Parathyroid adenoma (tissue), 2 donors: Measurements from ENCODE around the gene MBNL1.

Experiments used
- H2AFZ ChIP-seq: fragments of 300-600 bp; sonication (generic); one replicate; pipeline ENCODE4 v1.7.0; 2017; ENCODE audit warnings: antibody characterized with exemption, mild to moderate bottlenecking
- H3K27ac ChIP-seq: fragments of 300-600 bp; sonication (generic); one replicate; pipeline ENCODE4 v1.7.0; 2017
- H3K27me3 ChIP-seq: fragments of 300-600 bp; sonication (generic); one replicate; pipeline ENCODE4 v1.7.0; 2017; ENCODE audit warnings: low read length; ENCODE audit not compliant: control insufficient read depth, insufficient read depth
- H3K36me3 ChIP-seq: fragments of 300-600 bp; sonication (generic); one replicate; pipeline ENCODE4 v1.7.0; 2017; ENCODE audit warnings: low read length; ENCODE audit not compliant: control insufficient read depth, insufficient read depth
- H3K4me1 ChIP-seq: fragments of 300-600 bp; sonication (generic); one replicate; pipeline ENCODE4 v1.7.0; 2017; ENCODE audit warnings: control low read depth
- H3K4me2 ChIP-seq: fragments of 300-600 bp; sonication (generic); one replicate; pipeline ENCODE4 v1.7.0; 2017; ENCODE audit warnings: low read length
- H3K4me3 ChIP-seq: fragments of 300-600 bp; sonication (generic); one replicate; pipeline ENCODE4 v1.7.0; 2017; ENCODE audit warnings: low read depth, low read length
- H3K79me2 ChIP-seq: fragments of 300-600 bp; sonication (generic); one replicate; pipeline ENCODE4 v1.7.0; 2017; ENCODE audit warnings: control low read depth
- H3K9ac ChIP-seq: fragments of 300-600 bp; sonication (generic); one replicate; pipeline ENCODE4 v1.7.0; 2017; ENCODE audit warnings: mild to moderate bottlenecking
- H3K9me3 ChIP-seq: fragments of 300-600 bp; sonication (generic); one replicate; pipeline ENCODE4 v1.7.0; 2017; ENCODE audit warnings: low read length; ENCODE audit not compliant: control insufficient read depth
- TF ChIP-seq, protein P1 (sequence below): fragments of 300-600 bp; sonication (generic); IDR thresholded peaks from one replicate; pipeline ENCODE4 v1.7.0; 2017; ENCODE audit warnings: antibody characterized with exemption, mild to moderate bottlenecking
- donor health status: primary hyperparathyroidism.

The MBNL1 gene

DNA sequence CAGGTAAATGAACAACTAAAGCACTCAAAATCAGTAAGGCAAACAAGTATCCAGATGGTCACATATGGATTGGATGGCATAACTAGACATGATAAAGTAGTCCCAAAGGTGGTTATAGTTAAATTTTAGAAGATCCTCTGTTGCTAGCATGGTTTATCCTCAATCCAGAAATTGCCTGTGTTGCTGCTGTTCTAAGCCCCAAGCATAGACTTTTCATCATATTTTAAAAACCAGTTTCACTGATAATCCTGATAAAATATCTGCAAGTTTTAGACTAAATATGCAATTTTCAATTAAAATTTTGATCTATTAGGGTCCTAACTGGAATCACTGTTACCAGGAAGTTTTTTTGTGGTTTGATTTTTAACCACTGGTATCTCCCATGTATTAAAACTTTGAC lies 35.4 kb downstream of the MBNL1 start:
- TF ChIP-seq, protein P1, sequence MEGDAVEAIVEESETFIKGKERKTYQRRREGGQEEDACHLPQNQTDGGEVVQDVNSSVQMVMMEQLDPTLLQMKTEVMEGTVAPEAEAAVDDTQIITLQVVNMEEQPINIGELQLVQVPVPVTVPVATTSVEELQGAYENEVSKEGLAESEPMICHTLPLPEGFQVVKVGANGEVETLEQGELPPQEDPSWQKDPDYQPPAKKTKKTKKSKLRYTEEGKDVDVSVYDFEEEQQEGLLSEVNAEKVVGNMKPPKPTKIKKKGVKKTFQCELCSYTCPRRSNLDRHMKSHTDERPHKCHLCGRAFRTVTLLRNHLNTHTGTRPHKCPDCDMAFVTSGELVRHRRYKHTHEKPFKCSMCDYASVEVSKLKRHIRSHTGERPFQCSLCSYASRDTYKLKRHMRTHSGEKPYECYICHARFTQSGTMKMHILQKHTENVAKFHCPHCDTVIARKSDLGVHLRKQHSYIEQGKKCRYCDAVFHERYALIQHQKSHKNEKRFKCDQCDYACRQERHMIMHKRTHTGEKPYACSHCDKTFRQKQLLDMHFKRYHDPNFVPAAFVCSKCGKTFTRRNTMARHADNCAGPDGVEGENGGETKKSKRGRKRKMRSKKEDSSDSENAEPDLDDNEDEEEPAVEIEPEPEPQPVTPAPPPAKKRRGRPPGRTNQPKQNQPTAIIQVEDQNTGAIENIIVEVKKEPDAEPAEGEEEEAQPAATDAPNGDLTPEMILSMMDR = no peak
- Histone ChIP-seq H3K4me2 (no peak overlapping the region), H3K9me3 (no peaks in the 10 kb centered on the region), H2AFZ (no peak overlapping the region), H3K27me3 (no peaks in the 10 kb centered on the region), H3K4me3 (no peak overlapping the region), H3K36me3 (no peaks in the 10 kb centered on the region), H3K79me2 (peaks cover 2% of the 10 kb centered on the region), H3K4me1 (no peaks in the 10 kb centered on the region), H3K27ac (no peak overlapping the region), H3K9ac (no peak overlapping the region)

DNA sequence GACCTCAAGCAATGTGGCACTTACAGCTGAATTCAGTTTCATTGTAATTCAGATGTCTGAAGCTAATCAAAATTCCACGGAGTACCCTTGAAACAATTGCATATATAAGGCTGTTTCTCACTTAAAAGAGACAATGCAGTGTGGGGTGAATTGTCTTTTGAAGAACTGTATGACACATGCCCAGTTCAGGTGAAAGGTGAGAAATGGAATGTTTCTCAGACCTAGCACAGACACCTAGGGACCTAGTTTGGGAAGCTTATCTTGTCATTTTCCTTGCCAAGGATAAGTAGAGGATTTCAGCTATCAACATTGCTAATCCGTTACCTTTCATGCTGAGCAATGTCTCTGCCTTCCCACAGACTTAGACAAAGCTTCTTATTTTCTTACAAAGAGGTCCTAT lies 36.3 kb downstream of the MBNL1 start:
- Histone ChIP-seq H3K27ac (no peak overlapping the region), H3K79me2 (peaks cover 2% of the 10 kb centered on the region), H3K4me1 (no peaks in the 10 kb centered on the region), H3K4me2 (no peak overlapping the region), H3K9ac (no peak overlapping the region), H3K9me3 (no peaks in the 10 kb centered on the region), H3K4me3 (no peak overlapping the region), H2AFZ (no peak overlapping the region), H3K36me3 (no peaks in the 10 kb centered on the region), H3K27me3 (no peaks in the 10 kb centered on the region)
- TF ChIP-seq, protein P1 = no peak

DNA sequence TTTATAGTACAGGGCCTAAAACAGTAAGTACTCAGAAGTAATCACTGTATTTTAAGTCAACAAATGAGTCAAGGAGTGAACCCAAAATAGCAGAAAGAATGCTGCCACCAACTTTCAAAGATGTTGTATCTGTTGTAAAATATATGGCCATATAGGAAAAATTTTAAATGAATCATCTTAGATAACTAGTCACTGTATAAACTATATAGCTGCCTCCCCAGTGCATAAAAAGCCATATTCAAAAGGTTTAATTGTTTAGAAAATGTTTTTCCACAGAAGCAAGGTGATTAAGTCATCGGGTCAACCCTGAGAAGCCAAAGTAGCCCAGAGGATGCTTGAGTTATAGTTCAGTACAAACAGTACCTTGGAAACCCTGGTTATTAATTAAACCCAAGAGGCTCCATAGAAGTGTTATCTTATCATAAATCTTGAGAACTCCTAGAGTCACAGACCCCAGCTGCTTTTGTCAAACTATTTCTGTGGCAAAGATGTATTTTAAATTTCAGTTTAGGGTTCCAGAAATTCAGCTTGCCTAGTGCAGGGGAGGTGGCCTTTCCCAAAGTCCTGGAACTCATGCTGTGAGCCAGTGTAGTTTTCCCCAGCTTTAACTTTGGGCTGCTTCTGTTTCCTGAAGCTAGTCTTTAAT lies 39.2 kb downstream of the MBNL1 start:
- no peak overlapping the region for H3K27ac ChIP-seq
- H2AFZ ChIP-seq = no peak overlapping the region
- H3K4me1 ChIP-seq = no peaks in the 10 kb centered on the region
- H3K4me3 ChIP-seq = no peak overlapping the region
- no peak overlapping the region for H3K9ac ChIP-seq
- peaks cover 6% of the 10 kb centered on the region for H3K79me2 ChIP-seq
- H3K4me2 ChIP-seq = no peak overlapping the region
- TF ChIP-seq, protein P1 = no peak
- H3K9me3 ChIP-seq = no peaks in the 10 kb centered on the region
- no peaks in the 10 kb centered on the region for H3K27me3 ChIP-seq
- H3K36me3 ChIP-seq = no peaks in the 10 kb centered on the region

DNA sequence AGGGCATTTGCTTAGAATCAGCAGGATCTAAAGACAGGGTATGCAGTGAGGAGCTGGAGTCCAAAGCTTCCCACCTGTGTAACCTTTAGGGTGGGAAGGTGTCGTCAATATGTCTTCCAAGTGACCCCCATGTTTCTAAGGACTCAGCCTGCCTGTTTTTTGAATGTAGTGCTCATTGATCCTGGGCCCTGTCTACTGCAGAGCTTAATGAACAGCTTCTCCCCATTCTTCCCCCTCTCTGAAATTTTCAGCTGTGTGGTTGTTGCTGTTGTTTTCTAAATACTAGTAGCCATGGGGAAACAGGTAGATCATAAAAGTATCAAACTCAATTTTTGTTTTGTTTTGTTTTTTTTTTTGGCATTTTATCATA lies 39.7 kb downstream of the MBNL1 start:
- no peaks in the 10 kb centered on the region for H3K4me1 ChIP-seq
- no peaks in the 10 kb centered on the region for H3K27me3 ChIP-seq
- H2AFZ ChIP-seq = no peak overlapping the region
- H3K9me3 ChIP-seq = no peaks in the 10 kb centered on the region
- H3K9ac ChIP-seq = no peak overlapping the region
- no peaks in the 10 kb centered on the region for H3K36me3 ChIP-seq
- peaks cover 11% of the 10 kb centered on the region for H3K79me2 ChIP-seq
- H3K4me2 ChIP-seq = no peak overlapping the region
- TF ChIP-seq, protein P1 = no peak
- no peak overlapping the region for H3K4me3 ChIP-seq
- no peak overlapping the region for H3K27ac ChIP-seq

DNA sequence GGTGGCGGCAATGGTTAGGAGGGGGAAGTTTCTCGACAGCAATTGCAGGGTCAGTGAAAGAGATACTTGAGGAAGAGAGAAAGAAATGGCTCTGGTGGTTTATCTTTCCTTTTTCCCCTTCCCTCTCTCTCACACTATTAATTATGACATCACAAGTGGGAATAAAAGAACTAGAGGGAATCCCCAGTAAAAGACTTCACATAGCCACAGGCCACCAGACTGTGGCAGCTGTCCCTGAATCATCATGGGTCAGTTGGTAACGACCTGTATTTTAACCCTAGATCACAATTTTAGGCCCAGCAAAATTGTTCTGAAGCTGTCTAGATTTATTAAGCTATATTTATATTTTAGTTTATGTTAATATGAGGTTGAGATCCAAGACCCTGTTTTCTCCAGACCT lies 40.3 kb downstream of the MBNL1 start:
- Histone ChIP-seq H3K9ac (no peak overlapping the region), H3K4me3 (no peak overlapping the region)

More for the DNA sequence above, 40.3 kb downstream of the MBNL1 start:
- no peak overlapping the region for H3K4me2 ChIP-seq
- H3K9me3 ChIP-seq = no peaks in the 10 kb centered on the region
- H3K27ac ChIP-seq = no peak overlapping the region
- TF ChIP-seq, protein P1 = no peak
- H3K36me3 ChIP-seq = no peaks in the 10 kb centered on the region
- no peaks in the 10 kb centered on the region for H3K27me3 ChIP-seq
- no peaks in the 10 kb centered on the region for H3K4me1 ChIP-seq
- H3K79me2 ChIP-seq = peaks cover 12% of the 10 kb centered on the region
- H2AFZ ChIP-seq = no peak overlapping the region
